Transverse colon (tissue), 4 donors: Measurements from ENCODE around the gene OR5K4. TPM values are rescaled to one million over a fixed set of nuclear protein-coding genes. Genes with fewer than 3 reads are reported as not detected.

Experiments
- DNase-seq: peaks from one replicate; pipeline ENCODE4 v3.0.0-alpha.2; 2019
- H3K27ac ChIP-seq, 4 donors: fragments of 200-600 bp; sonication (generic); 2 replicates each; pipeline ENCODE4 v1.5.1; 2016 to 2018; ENCODE audit warnings: inconsistent platforms in 4 of 4
- H3K27me3 ChIP-seq: fragments of 200-600 bp; sonication (generic); 2 replicates; pipeline ENCODE4 v1.5.1; 2017; ENCODE audit warnings: inconsistent platforms
- H3K36me3 ChIP-seq, 4 donors: fragments of 200-600 bp; sonication (generic); 2 replicates each; pipeline ENCODE4 v1.5.1; 2017 to 2019; ENCODE audit warnings: inconsistent platforms in 4 of 4
- H3K4me1 ChIP-seq, 4 donors: fragments of 200-600 bp; sonication (generic); 2 replicates each; pipeline ENCODE4 v1.5.1; 2017 to 2020; ENCODE audit warnings: inconsistent platforms in 4 of 4
- H3K4me3 ChIP-seq, 4 donors: fragments of 200-600 bp; sonication (generic); 1 replicate in 1 of 4; 2 replicates in 3 of 4; pipeline versions ENCODE4 v1.5.1 to v1.6.1; 2017 to 2019; ENCODE audit warnings: inconsistent platforms in 4 of 4
- H3K9me3 ChIP-seq, 2 donors: fragments of 200-600 bp; sonication (generic); 2 replicates each; pipeline ENCODE4 v1.5.1; 2017 to 2019; ENCODE audit warnings: inconsistent platforms in 2 of 2
- EP300 ChIP-seq: sonication (generic); formaldehyde crosslinking; IDR thresholded peaks from one replicate; pipeline ENCODE4 v1.6.1; 2017; ENCODE audit warnings: antibody characterized with exemption, low read depth
- POLR2A ChIP-seq: fragments of 450-650 bp; IDR thresholded peaks from one replicate; pipeline ENCODE4 v1.6.1; 2016; ENCODE audit warnings: antibody characterized with exemption, mild to moderate bottlenecking, moderate library complexity
- POLR2AphosphoS5 ChIP-seq, 3 donors: sonication (generic); formaldehyde crosslinking; IDR thresholded peaks; one replicate each; pipeline ENCODE4 v1.6.1; 2016; ENCODE audit warnings: antibody characterized with exemption in 3 of 3
- WGBS, 2 donors: methylation state at CpG; one replicate each; pipeline ENCODE4 v1.1.5; 2018; ENCODE audit warnings: low coverage in 1 of 2; 5-methylcytosine and 5-hydroxymethylcytosine counted together
- in situ Hi-C, 4 donors: fragments of 200-750 bp; cut with MboI; loops; one replicate each; pipeline versions ENCODE4 v1.15.0 to v1.15.1; 2017; ENCODE audit warnings: low sequenced_read_pairs in 3 of 4, low pct_ligation_motif_present in 1 of 4, low pct_unique_long_range_greater_than_20kb in 1 of 4
- intact Hi-C: fragments of 100-400 bp; cut with DNase I; formaldehyde crosslinking; loops from one replicate; pipeline ENCODE4 v1.15.1; 2023; ENCODE audit warnings: low total_unique reads
- total RNA-seq, 4 donors: library from RNA; depleted of rRNA; stranded (reverse); fragments of >200 nt; gene quantifications; one replicate each; pipeline ENCODE4 v1.1.0, GENCODE V29; 2016
- TF ChIP-seq, protein P1 (sequence below), 5 experiments: fragments of 200-600 bp in 3 of 5; fragments of 450-650 bp in 2 of 5; sonication (generic) in 3 of 5; IDR thresholded peaks; 1 replicate in 2 of 5; 2 replicates in 3 of 5; pipeline ENCODE4 v1.5.1; 2016 to 2017; ENCODE audit warnings: antibody characterized with exemption in 5 of 5, inconsistent platforms in 3 of 5, mild to moderate bottlenecking in 2 of 5, moderate library complexity in 1 of 5

OR5K4 gene
- total RNA-seq, 4 donors from 2014 or later = not detected

DNA sequence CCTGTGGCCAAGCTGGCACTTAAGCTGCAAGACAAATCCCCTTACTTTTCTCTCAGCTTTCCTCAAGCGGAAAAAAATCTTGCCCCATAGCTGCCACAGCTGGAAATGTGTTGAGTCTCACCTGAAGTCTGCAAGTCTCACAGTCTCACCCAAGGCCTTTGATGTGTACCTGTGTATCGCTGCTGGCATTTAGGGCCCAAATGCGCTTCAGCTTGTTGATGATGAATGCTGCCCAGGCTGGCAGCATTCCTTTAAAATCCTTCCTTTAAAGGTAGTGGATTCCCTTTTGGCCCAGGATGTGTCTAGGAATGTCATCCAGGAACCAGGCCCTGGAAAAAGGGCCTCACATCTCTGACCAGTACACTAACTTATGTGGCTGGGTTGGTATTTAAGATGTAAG is 7.0 kb downstream of the OR5K4 start:
- no peaks in the 10 kb centered on the region for H3K9me3 ChIP-seq
- no peak overlapping the region for H3K4me3 ChIP-seq
- H3K4me1 ChIP-seq = no peaks in the 10 kb centered on the region
- intact Hi-C loops = no loop called here
- in situ Hi-C loops = no loop called here
- DNase-seq = no peak
- H3K36me3 ChIP-seq = no peaks in the 10 kb centered on the region
- H3K27ac ChIP-seq = no peak overlapping the region
- no peaks in the 10 kb centered on the region for H3K27me3 ChIP-seq
- TF ChIP-seq, protein P1, sequence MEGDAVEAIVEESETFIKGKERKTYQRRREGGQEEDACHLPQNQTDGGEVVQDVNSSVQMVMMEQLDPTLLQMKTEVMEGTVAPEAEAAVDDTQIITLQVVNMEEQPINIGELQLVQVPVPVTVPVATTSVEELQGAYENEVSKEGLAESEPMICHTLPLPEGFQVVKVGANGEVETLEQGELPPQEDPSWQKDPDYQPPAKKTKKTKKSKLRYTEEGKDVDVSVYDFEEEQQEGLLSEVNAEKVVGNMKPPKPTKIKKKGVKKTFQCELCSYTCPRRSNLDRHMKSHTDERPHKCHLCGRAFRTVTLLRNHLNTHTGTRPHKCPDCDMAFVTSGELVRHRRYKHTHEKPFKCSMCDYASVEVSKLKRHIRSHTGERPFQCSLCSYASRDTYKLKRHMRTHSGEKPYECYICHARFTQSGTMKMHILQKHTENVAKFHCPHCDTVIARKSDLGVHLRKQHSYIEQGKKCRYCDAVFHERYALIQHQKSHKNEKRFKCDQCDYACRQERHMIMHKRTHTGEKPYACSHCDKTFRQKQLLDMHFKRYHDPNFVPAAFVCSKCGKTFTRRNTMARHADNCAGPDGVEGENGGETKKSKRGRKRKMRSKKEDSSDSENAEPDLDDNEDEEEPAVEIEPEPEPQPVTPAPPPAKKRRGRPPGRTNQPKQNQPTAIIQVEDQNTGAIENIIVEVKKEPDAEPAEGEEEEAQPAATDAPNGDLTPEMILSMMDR (IDR thresholded peaks at IDR 0.05) = no peak
- TF ChIP-seq POLR2AphosphoS5 (IDR thresholded peaks at IDR 0.05) = no peak
- TF ChIP-seq POLR2A = no peak
- TF ChIP-seq EP300 = no peak
- WGBS, 2 donors = 98% methylated on average over 3 of the region's 3 CpGs; no CpG with 5 or more reads in 1 of the 2 donors

DNA sequence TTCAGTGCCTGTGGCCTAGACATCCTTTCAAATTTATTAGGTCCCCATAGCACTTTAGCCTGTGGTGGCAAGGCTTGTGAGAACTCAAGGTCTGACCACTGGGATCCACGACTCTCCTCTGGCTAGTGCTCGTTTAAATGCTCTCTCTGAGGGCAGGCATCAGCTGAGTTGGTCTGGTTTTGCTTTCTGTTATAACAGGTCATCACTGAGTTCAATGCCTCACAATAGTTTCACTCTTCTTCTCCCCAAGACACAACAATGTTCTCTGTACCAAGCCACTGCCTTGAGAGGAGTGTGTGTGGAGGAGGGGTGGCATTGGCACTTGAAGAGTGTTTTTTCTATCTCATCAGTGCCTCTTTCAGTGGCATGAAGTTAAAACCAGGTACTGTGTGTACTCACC is 7.6 kb downstream of the OR5K4 start:
- intact Hi-C loops = no loop called here
- Histone ChIP-seq H3K27ac (no peak overlapping the region), H3K9me3 (no peaks in the 10 kb centered on the region), H3K27me3 (no peaks in the 10 kb centered on the region), H3K36me3 (no peaks in the 10 kb centered on the region), H3K4me1 (no peaks in the 10 kb centered on the region), H3K4me3 (no peak overlapping the region)
- DNase-seq = no peak
- TF ChIP-seq POLR2AphosphoS5 (IDR thresholded peaks at IDR 0.05) (no peak), POLR2A (no peak)
- TF ChIP-seq, protein P1 (IDR thresholded peaks at IDR 0.05) = no peak
- in situ Hi-C loops = no loop called here
- WGBS, 2 donors = 73% methylated on average over 2 of the region's 2 CpGs; no CpG with 5 or more reads in 1 of the 2 donors

DNA sequence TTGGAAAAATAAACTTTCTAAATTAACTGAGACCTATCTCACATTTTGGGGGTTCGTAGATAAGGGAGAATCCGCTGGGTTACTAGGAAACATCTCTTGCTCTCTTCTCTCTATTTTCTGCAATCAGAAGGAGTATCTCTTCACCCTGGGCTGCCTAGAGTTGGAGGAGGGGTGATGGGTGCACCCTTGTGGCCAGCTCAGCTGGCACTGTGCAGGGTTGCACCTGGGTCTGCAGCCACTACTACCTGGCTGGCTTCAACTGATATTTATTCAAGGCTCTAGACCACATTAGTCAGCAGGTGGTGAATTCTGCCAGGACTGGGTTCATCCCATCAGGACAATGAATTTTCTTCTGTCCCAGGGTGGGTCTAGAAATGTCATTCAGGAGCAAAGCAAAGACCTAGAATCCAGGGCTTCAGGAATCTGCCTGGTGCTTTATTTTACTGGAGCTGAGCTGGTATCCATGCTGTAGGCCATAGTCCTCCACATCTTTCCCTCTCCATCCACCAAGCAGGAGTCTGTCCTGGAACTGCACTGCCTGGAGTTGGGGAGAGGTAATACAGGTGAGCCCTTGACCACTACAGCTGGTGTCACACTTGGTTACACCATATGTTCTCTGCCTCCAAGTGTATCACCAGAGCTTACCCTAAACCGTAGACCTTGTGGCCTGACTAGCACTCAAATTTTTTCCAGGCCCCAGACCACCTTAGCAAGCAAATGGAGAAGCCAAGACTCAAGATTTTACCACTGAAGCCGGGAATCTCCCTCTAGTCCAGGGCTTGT is 14.0 kb downstream of the OR5K4 start:
- H3K4me3 ChIP-seq = no peak overlapping the region
- no peaks in the 10 kb centered on the region for H3K4me1 ChIP-seq
- H3K27ac ChIP-seq = no peak overlapping the region
- no peaks in the 10 kb centered on the region for H3K27me3 ChIP-seq
- H3K36me3 ChIP-seq = no peaks in the 10 kb centered on the region
- WGBS, 2 donors = 73 to 87% methylated on average over 2 to 4 of the region's 4 CpGs
- H3K9me3 ChIP-seq = no peaks in the 10 kb centered on the region
- intact Hi-C loops = no loop called here
- no peak for DNase-seq
- TF ChIP-seq, protein P1 (IDR thresholded peaks at IDR 0.05) = no peak
- TF ChIP-seq EP300 (no peak), POLR2A (no peak), POLR2AphosphoS5 (IDR thresholded peaks at IDR 0.05) (no peak)
- in situ Hi-C loops = no loop called here

DNA sequence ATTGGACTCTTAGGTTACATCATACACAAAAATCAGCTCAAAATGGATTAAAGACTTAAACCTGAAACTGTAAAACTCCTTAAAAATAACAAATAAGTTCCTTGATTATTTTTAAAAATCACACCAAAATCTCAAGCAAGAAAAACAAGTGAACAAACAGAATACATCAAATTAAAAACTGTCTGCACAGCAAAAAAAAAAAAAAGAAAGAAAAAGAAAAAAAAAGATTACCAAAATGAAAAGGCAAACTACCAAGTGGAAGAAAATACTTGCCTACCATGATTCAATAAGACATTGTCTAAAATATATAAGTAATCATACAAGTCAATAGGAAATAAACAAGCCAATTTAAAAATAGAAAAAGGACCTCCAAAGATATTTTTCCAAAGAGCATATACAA is 17.5 kb downstream of the OR5K4 start:
- Histone ChIP-seq H3K27me3 (no peaks in the 10 kb centered on the region), H3K9me3 (peaks cover 0 to 4% of the 10 kb centered on the region in 2 donors), H3K27ac (no peak overlapping the region), H3K4me3 (no peak overlapping the region), H3K4me1 (no peaks in the 10 kb centered on the region), H3K36me3 (no peaks in the 10 kb centered on the region)
- in situ Hi-C loops = no loop called here
- intact Hi-C loops = no loop called here
- no peak for DNase-seq
- TF ChIP-seq, protein P1 (IDR thresholded peaks at IDR 0.05) = no peak
- TF ChIP-seq POLR2AphosphoS5 (IDR thresholded peaks at IDR 0.05) (no peak), POLR2A (no peak), EP300 (no peak)
